Chondrocyte (in vitro differentiated cells): ENCODE results near the gene LPP. TPM values are rescaled to one million over a fixed set of nuclear protein-coding genes. Genes with fewer than 3 reads are reported as not detected.

ENCODE experiments used
- DNase-seq: peaks from one replicate; pipeline ENCODE4 v3.0.0; 2021; ENCODE audit warnings: mixed read lengths, low spot score
- H3K27ac Mint-ChIP-seq: one replicate; pipeline ENCODE4 v1.8.0; 2021; ENCODE audit warnings: mild to moderate bottlenecking, moderate library complexity, mixed read lengths; ENCODE audit not compliant: unreplicated experiment
- H3K27me3 Mint-ChIP-seq: 2 replicates; pipeline ENCODE4 v1.8.0; 2021; ENCODE audit warnings: low read depth, mixed read lengths
- H3K36me3 Mint-ChIP-seq: 2 replicates; pipeline ENCODE4 v1.8.0; 2021; ENCODE audit warnings: low read depth, mixed read lengths
- H3K4me1 Mint-ChIP-seq: 2 replicates; pipeline ENCODE4 v1.8.0; 2021; ENCODE audit warnings: low read depth, mild to moderate bottlenecking, mixed read lengths
- H3K4me3 Mint-ChIP-seq: one replicate; pipeline ENCODE4 v1.8.0; 2021; ENCODE audit warnings: mild to moderate bottlenecking, moderate library complexity, mixed read lengths; ENCODE audit not compliant: unreplicated experiment
- H3K9me3 Mint-ChIP-seq: 2 replicates; pipeline ENCODE4 v1.8.0; 2021; ENCODE audit warnings: low read depth, mixed read lengths
- CTCF ChIP-seq: fragments of 200-600 bp; sonication (generic); IDR thresholded peaks from 2 replicates; pipeline ENCODE4 v1.5.0; 2021; ENCODE audit warnings: antibody characterized with exemption, mild to moderate bottlenecking, moderate library complexity
- total RNA-seq: library from RNA; stranded (reverse); gene quantifications from 3 replicates; pipeline ENCODE4 v1.2.1, GENCODE V29; 2021

The LPP gene
- total RNA-seq, 1 donor from 2014 or later, result 295 TPM

DNA sequence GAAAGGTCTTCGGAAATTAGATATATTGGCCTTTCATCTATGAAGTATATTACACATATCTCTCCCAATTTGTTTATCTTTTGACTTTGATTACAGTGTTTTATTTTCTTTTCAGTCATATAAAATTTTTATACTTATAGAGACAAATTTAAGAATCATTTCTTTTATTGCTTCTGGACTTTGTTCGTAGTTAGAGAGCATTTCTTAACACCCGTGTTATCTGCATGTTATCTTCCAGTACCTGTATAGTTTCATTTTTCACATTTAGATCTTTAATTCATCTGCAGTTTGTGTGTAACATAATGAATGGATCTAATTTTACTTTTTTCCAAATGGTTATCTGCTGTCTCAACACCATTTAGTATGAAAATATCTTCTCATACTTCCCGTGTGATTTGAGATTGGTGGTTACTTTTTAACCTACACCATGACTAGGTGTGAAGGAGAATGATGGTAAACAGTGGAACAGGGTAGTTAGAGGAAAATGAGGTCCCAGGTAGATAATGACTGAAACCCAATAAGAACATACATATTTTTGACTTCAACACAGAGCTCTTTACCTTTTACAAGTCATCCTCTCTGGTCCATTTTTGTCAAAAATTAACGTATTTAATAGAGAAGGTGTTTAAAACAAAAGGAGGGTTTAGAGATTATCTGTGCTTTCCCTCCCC, 99.3 kb downstream of the LPP start:
- no peak for DNase-seq
- peaks cover 5% of the 10 kb centered on the region for H3K9me3 Mint-ChIP-seq
- H3K27ac Mint-ChIP-seq, result no peak overlapping the region
- TF ChIP-seq CTCF, result no peak
- peaks cover 12% of the 10 kb centered on the region for H3K36me3 Mint-ChIP-seq
- H3K27me3 Mint-ChIP-seq, result no peaks in the 10 kb centered on the region
- peaks cover 39% of the 10 kb centered on the region for H3K4me1 Mint-ChIP-seq
- H3K4me3 Mint-ChIP-seq, result no peak overlapping the region

DNA sequence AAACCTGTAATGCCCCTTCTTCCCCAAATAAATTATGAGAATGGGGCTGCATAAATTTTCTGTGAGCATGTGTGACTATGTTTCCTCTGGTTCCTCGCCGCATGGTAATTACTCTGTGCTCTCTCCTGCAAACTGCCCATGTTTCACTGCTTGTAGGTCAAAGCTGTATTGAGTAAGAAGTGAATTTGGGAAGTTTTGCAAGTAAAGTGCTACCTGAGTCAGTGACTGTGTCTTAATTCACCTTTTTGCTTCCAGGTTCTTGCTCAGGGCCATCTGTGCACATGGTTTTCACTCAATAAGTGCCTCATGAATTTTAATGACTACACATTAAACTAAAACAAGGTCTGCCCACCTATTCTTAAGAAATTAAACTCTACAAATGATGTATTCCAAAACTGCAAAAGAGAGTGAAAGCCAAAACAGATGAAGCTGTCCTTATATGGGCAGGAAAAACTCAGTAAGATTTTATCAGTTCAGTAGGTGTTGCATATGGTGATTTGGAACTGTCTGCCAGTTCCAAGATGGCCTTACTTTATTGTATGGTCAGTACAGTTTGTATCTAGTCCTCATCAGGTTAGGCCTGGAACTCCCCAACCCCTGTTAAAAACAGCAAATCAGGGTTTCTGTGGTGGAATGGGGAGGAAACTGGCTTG, 100.0 kb downstream of the LPP start:
- peaks cover 5% of the 10 kb centered on the region for H3K9me3 Mint-ChIP-seq
- peaks cover 12% of the 10 kb centered on the region for H3K36me3 Mint-ChIP-seq
- H3K4me3 Mint-ChIP-seq, result no peak overlapping the region
- H3K27me3 Mint-ChIP-seq, result no peaks in the 10 kb centered on the region
- TF ChIP-seq CTCF, result no peak
- DNase-seq, result no peak
- H3K27ac Mint-ChIP-seq, result no peak overlapping the region
- H3K4me1 Mint-ChIP-seq, result peaks cover 45% of the 10 kb centered on the region

GRCh38 chr3:188254520-188255070, 100.6 kb downstream of the LPP start:
- Mint-ChIP-seq H3K36me3 (peaks cover 10% of the 10 kb centered on the region), H3K27me3 (no peaks in the 10 kb centered on the region), H3K27ac (no peak overlapping the region), H3K9me3 (peaks cover 5% of the 10 kb centered on the region), H3K4me1 (peaks cover 48% of the 10 kb centered on the region), H3K4me3 (no peak overlapping the region)
- no peak for DNase-seq
- no peak for TF ChIP-seq CTCF

- H3K36me3 Mint-ChIP-seq, result peaks cover 10% of the 10 kb centered on the region
- H3K9me3 Mint-ChIP-seq, result peaks cover 5% of the 10 kb centered on the region
- H3K27me3 Mint-ChIP-seq, result no peaks in the 10 kb centered on the region
- peak overlapping the region; percentile 19 for H3K27ac Mint-ChIP-seq
- TF ChIP-seq CTCF, result no peak
- peaks cover 46% of the 10 kb centered on the region for H3K4me1 Mint-ChIP-seq
- no peak for DNase-seq
- H3K4me3 Mint-ChIP-seq, result no peak overlapping the region
Measured at GRCh38 chr3:188255190-188255589, 101.2 kb downstream of the LPP start.

DNA sequence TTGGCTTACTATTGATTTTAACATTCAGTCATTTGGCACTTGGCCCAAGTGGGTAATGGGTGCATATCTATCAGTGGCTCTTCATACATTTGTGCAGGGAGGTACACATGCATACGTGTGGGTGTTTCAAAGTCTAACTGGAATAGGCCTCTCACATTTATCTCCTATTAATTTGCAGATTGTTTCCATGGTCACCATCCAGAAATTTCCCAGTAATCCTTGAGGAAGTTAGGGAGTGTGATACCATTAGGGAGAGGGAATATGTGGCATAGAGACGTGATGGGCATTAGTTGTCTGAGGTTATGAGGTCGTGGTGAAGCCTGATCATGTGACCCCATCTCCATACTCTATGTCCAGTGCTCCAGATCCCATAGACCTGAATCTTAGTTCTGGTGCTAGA, 102.8 kb downstream of the LPP start:
- H3K36me3 Mint-ChIP-seq, result peaks cover 8% of the 10 kb centered on the region
- peaks cover 49% of the 10 kb centered on the region for H3K4me1 Mint-ChIP-seq
- no peak overlapping the region for H3K4me3 Mint-ChIP-seq
- no peak overlapping the region for H3K27ac Mint-ChIP-seq
- no peak for TF ChIP-seq CTCF
- DNase-seq, result no peak
- peaks cover 3% of the 10 kb centered on the region for H3K9me3 Mint-ChIP-seq
- H3K27me3 Mint-ChIP-seq, result no peaks in the 10 kb centered on the region
